LNCaP clone FGC (cell line): ENCODE results near the gene TMEM198.

Source experiments
- DNase-seq: peaks from one replicate; pipeline ENCODE4 v3.0.0-alpha.2; 2011; ENCODE audit warnings: low read depth
- H3K4me3 ChIP-seq: 2 replicates; pipeline ENCODE4 v1.5.1; 2011; ENCODE audit warnings: mild to moderate bottlenecking, low read depth, low read length, control low read depth
- TF ChIP-seq, protein P1 (sequence below): IDR thresholded peaks from 2 replicates; pipeline ENCODE4 v1.5.1; 2012; ENCODE audit warnings: mild to moderate bottlenecking; ENCODE audit not compliant: control insufficient read depth, insufficient read depth; ENCODE audit errors: extremely low read depth

Gene TMEM198

DNA sequence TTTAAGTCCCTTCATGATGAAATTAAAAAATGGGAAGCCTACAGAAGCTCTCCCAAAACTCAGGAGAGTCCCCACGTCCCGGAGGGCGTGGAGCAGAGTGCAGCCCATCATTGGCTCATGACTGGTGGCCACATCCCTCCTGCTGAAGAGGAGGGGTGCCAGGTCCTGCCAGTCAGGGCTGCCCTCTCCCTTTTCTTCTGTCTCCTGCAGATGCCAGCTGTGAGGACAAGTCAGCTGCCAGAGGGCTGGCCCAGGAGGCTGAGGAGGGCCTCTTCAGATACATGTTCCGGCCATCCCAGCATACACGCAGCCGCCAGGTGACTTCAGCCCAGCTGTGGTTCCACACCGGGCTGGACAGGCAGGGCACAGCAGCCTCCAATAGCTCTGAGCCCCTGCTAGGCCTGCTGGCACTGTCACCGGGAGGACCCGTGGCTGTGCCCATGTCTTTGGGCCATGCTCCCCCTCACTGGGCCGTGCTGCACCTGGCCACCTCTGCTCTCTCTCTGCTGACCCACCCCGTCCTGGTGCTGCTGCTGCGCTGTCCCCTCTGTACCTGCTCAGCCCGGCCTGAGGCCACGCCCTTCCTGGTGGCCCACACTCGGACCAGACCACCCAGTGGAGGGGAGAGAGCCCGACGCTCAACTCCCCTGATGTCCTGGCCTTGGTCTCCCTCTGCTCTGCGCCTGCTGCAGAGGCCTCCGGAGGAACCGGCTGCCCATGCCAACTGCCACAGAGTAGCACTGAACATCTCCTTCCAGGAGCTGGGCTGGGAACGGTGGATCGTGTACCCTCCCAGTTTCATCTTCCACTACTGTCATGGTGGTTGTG is 30.9 kb downstream of the TMEM198 start:
- TF ChIP-seq, protein P1, sequence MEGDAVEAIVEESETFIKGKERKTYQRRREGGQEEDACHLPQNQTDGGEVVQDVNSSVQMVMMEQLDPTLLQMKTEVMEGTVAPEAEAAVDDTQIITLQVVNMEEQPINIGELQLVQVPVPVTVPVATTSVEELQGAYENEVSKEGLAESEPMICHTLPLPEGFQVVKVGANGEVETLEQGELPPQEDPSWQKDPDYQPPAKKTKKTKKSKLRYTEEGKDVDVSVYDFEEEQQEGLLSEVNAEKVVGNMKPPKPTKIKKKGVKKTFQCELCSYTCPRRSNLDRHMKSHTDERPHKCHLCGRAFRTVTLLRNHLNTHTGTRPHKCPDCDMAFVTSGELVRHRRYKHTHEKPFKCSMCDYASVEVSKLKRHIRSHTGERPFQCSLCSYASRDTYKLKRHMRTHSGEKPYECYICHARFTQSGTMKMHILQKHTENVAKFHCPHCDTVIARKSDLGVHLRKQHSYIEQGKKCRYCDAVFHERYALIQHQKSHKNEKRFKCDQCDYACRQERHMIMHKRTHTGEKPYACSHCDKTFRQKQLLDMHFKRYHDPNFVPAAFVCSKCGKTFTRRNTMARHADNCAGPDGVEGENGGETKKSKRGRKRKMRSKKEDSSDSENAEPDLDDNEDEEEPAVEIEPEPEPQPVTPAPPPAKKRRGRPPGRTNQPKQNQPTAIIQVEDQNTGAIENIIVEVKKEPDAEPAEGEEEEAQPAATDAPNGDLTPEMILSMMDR: no peak
- no peak for DNase-seq
- H3K4me3 ChIP-seq: no peak overlapping the region

DNA sequence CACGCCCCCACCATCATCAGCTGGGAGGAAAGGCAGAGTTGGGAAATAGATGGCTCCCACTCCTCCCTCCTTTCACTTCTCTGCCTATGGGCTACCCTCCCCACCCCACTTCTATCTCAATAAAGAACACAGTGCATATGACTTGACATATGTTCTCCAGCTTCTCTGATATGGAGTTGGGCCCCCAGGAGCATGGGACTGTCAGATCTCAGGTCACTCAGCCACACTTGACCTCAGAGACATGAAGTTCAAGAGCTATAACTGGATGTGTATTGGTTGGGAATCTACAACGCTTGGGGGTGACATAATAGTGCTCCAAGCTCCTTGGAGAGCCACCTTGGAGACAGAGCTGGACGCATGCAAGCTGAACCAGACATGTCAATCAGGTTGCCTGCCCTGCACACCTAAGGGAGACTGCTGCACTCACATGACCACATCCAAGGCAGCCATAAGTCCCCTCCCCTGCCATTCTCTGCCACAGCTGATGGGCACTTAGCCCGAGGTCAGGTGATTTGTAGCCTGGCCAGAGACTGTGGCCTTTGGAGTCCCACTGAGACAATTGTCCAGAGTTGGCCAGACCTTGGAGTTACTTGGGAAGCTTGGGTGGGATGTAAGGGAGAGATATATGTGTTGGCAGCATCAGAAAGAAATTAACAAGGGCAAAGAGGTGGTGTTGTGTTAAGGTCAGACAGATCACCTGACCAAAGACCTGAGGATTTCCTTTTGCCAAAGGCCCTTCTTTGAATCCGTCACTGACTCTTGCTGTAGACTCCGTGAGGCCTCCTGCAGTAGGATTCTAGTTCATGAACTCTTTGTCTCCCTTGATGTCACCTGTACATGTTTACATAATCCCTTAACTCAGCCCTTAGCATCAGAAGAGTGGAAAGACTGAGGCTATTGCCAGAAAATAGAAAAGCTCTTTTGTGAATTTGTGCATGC is 32.0 kb downstream of the TMEM198 start:
- H3K4me3 ChIP-seq: no peak overlapping the region
- TF ChIP-seq, protein P1: no peak
- DNase-seq: no peak

DNA sequence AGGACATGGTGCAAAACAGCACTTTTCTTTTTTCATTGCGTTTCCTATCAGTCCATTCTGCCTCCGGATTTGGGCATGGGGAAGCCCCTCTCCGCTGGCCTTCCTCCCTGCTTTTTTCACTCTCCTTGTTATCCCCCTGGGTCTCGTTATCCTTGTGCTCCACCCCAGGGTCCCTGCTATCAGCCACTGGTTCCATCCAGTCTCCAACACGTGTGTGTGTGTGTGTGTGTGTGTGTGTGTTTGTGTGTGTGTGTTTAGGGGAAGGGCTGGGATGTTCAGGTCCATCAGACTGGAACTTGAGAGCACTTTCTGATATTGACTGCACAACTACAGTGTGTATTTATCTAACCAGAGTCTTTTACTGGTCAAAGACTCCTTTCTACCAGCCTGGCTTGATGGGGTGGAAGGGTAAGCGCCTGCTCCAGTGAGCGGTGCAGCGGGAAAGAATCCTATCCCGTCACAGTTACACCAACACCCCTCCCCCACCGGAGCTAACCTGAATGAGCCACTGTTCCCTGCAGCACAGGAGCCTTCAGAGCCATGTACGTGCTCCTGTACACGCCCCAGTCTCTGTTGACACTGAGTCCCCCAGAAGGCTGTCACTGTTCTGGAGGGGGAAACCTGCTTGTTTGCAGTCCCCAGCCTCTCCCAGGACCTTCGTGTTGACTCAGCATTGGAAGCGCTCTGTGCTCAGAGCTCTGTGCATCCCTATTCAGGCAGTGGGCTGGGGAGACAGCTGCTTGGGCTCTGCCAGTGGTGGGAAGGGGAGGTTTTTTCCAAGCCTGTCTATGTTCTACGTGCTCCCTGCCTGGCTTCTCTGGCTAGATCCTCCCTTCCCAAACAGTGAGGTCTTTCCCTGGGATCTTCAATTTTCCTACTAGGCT is 32.9 kb downstream of the TMEM198 start:
- no peak for DNase-seq
- TF ChIP-seq, protein P1: no peak
- H3K4me3 ChIP-seq: no peak overlapping the region

DNA sequence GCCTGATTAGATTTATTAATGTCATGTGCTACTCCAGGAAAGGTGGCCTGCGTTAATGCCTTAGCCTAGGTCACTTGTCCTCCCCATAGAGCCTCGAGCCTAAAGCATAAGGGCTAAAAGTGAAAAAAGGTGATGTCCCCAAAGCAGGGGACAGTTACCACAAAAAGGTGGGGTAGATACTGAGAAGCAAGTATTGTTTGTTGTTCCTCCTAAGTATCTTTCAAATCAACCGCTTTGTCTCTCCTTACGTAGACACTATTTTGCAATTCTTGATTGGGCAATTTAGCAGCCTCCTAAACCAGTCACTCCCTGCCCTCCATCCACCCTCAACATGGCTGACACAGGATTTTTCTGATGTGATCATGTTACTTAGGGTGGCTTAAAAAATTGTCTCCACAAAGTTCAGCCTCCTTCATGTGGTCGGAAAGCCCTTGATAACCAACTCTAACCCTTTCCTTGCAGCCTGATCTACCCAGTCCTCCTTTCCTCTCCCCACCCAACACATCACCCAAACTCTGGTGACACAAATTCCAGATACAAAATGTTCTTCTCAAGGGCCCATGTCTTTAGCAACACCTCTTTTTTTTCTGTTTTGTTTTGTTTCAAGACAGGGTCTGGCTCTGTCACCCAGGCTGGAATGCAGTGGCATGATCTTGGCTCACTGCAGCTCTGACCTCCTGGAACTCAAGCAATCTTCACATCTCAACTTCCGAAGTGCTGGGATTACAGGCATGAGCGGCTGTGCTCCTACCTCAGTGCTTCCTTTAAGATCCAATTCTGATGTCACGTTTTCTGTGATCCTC is 35.2 kb downstream of the TMEM198 start:
- no peak for DNase-seq
- TF ChIP-seq, protein P1: no peak
- H3K4me3 ChIP-seq: no peak overlapping the region

DNA sequence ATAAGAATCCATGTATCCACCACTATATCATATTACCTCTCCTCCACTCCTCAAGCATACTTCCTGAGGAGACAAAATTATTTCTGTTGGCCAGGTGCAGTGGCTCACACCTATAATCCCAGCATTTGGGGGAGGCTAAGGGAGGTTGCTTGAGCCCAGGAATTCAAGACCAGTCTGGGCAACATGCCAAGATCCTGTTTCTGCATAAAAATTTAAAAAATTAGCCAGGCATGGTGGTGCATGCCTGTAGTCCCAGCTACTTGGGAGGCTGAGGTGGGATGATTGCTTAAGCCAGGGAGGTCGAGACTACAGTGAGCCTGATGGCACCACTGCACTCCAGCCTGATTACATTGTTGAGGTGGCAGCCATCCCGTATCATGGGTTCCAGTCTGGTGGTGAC is 37.5 kb downstream of the TMEM198 start:
- DNase-seq: no peak
- H3K4me3 ChIP-seq: no peak overlapping the region
- TF ChIP-seq, protein P1: no peak

DNA sequence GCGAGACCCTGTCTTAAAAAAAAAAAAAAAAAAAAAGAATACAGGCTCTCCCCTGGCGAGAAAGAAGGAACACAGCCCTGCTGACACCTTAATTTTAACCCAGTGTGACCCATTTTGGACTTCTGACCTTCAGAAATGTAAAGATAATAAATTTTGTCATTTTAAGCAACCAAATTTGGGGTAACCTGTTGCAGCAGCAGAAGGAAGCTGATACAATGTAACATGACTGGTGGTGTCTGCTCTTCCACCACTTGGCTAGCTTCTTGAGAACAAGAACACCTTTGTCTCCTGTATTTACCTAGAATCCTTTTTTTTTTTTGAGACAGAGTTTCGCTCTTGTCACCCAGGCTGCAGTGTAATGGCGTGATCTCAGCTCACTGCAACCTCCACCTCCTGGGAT is 47.3 kb downstream of the TMEM198 start:
- no peak for DNase-seq
- H3K4me3 ChIP-seq: no peak overlapping the region
- TF ChIP-seq, protein P1: no peak
